Subcutaneous abdominal adipose tissue (tissue), 5 donors: ENCODE measurements around the gene CLEC4C.

Experiments
- H3K27ac ChIP-seq: one replicate; pipeline ENCODE4 v1.7.0; 2013; ENCODE audit warnings: low read depth, mild to moderate bottlenecking, inconsistent platforms, low read length, moderate library complexity
- H3K27me3 ChIP-seq, 5 donors: one replicate each; pipeline ENCODE4 v1.7.0; 2013; ENCODE audit warnings: low read length in 5 of 5, inconsistent platforms in 1 of 5; ENCODE audit not compliant: control insufficient read depth in 5 of 5, insufficient read depth in 4 of 5
- H3K36me3 ChIP-seq, 5 donors: one replicate each; pipeline ENCODE4 v1.7.0; 2013; ENCODE audit warnings: low read length in 5 of 5; ENCODE audit not compliant: control insufficient read depth in 5 of 5, insufficient read depth in 5 of 5
- H3K4me1 ChIP-seq, 5 donors: one replicate each; pipeline ENCODE4 v1.7.0; 2013; ENCODE audit warnings: low read length in 5 of 5, mild to moderate bottlenecking in 3 of 5, moderate library complexity in 1 of 5; ENCODE audit not compliant: control insufficient read depth in 5 of 5, insufficient read depth in 5 of 5
- H3K4me3 ChIP-seq, 5 donors: one replicate each; pipeline ENCODE4 v1.7.0; 2013; ENCODE audit warnings: low read length in 5 of 5, low read depth in 1 of 5
- H3K9ac ChIP-seq, 5 donors: one replicate each; pipeline ENCODE4 v1.7.0; 2013; ENCODE audit warnings: low read length in 5 of 5, mild to moderate bottlenecking in 4 of 5, moderate library complexity in 3 of 5
- H3K9me3 ChIP-seq, 5 donors: one replicate each; pipeline ENCODE4 v1.7.0; 2013; ENCODE audit warnings: low read length in 5 of 5; ENCODE audit not compliant: control insufficient read depth in 5 of 5
- donor health status: healthy.
- donor health status: healthy.
- donor health status: healthy.
- donor health status: healthy.
- donor health status: healthy.

CLEC4C gene

GRCh38 chr12:7695566-7696197 lies 51.5 kb downstream of the CLEC4C start, which contains the start of gene GDF3:
GDF3 (minus strand) TSS chr12:7695775; CDS start chr12:7695728, 47 bp downstream.
- H3K4me3 ChIP-seq, result peak within 1 kb of the TSS in 4 of 5 donors; percentile 18 to 34 (median 30)
- H3K4me1 ChIP-seq, result peaks cover 0 to 15% (median 8%) of the 10 kb centered on the region in 5 donors
- peak within 1 kb of the TSS in 1 of 5 donors; percentile 26 for H3K9ac ChIP-seq
- no peaks in the 10 kb centered on the region for H3K27me3 ChIP-seq
- no peak within 1 kb of the TSS for H3K27ac ChIP-seq
- H3K36me3 ChIP-seq, result no peaks in the 10 kb centered on the region
- H3K9me3 ChIP-seq, result no peaks in the 10 kb centered on the region

- Histone ChIP-seq H3K27me3 (no peaks in the 10 kb centered on the region), H3K9ac (peak overlapping the region in 1 of 5 donors; percentile 26), H3K4me1 (peaks cover 0 to 15% (median 8%) of the 10 kb centered on the region in 5 donors), H3K27ac (no peak overlapping the region), H3K9me3 (no peaks in the 10 kb centered on the region), H3K4me3 (peak overlapping the region in 4 of 5 donors; percentile 18 to 34 (median 30)), H3K36me3 (no peaks in the 10 kb centered on the region)
Observed at GRCh38 chr12:7695237-7695560, 52.0 kb downstream of the CLEC4C start.

GRCh38 chr12:7694556-7695236 lies 52.5 kb downstream of the CLEC4C start:
- H3K4me3 ChIP-seq, result no peak overlapping the region
- no peak overlapping the region for H3K9ac ChIP-seq
- H3K4me1 ChIP-seq, result peaks cover 0 to 15% (median 8%) of the 10 kb centered on the region in 5 donors
- no peaks in the 10 kb centered on the region for H3K9me3 ChIP-seq
- no peak overlapping the region for H3K27ac ChIP-seq
- H3K36me3 ChIP-seq, result no peaks in the 10 kb centered on the region
- H3K27me3 ChIP-seq, result no peaks in the 10 kb centered on the region

GRCh38 chr12:7693793-7694192 lies 53.4 kb downstream of the CLEC4C start:
- H3K9ac ChIP-seq, result no peak overlapping the region
- no peaks in the 10 kb centered on the region for H3K36me3 ChIP-seq
- H3K9me3 ChIP-seq, result no peaks in the 10 kb centered on the region
- H3K4me1 ChIP-seq, result peaks cover 0 to 15% (median 8%) of the 10 kb centered on the region in 5 donors
- no peaks in the 10 kb centered on the region for H3K27me3 ChIP-seq
- H3K4me3 ChIP-seq, result no peak overlapping the region
- H3K27ac ChIP-seq, result no peak overlapping the region

- no peaks in the 10 kb centered on the region for H3K9me3 ChIP-seq
- H3K27me3 ChIP-seq, result no peaks in the 10 kb centered on the region
- H3K4me3 ChIP-seq, result no peak overlapping the region
Observed at GRCh38 chr12:7681535-7681934, 65.6 kb downstream of the CLEC4C start.

More at GRCh38 chr12:7681535-7681934, 65.6 kb downstream of the CLEC4C start:
- Histone ChIP-seq H3K36me3 (no peaks in the 10 kb centered on the region), H3K9ac (no peak overlapping the region), H3K4me1 (peaks cover 0 to 19% (median 0%) of the 10 kb centered on the region in 5 donors), H3K27ac (no peak overlapping the region)
